ENCODE results near the gene PAPSS1. TPM values are rescaled to one million over a fixed set of nuclear protein-coding genes. Genes with fewer than 3 reads are reported as not detected.
A peak's percentile ranks its signal among the peaks of the same experiment; 100 is the strongest.
"Not testable (repeated sequence)": the region's sequence is repeated elsewhere in the genome, so short reads cannot be mapped to it uniquely, and the experiment has no call there.

The PAPSS1 gene
- total RNA-seq, 4 donors from 2014 or later: 40.4 to 80.8 (median 49.5) TPM

DNA sequence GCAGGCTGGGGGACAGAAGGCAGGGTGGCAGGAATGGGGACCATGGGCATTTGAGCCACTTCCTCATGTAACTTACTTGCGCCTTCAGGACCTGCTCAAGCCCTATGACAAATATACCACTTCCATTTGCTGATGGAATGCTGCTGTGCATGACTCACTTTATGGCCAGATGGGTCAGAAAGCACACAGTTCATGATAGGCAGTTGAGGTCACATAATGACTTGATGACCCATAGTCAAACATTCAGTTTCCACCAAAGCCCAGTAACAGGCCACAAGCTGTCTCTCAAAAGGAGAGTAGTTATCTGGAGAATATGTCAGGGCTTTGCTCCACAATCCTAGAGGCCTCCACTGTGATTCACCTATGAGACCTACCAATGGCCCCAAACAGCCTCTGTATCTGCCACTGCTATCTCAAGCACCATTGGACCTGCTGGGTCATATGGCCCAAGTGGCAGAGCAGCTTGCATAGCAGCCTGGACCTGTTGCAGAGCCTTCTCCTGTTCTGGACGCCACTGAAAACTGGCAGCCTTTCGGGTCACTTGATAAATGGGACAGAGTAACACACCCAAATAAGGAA, 5.3 kb upstream of the PAPSS1 start:
- no peak for TF ChIP-seq EP300 (IDR thresholded peaks at IDR 0.05)
- TF ChIP-seq, protein P1, sequence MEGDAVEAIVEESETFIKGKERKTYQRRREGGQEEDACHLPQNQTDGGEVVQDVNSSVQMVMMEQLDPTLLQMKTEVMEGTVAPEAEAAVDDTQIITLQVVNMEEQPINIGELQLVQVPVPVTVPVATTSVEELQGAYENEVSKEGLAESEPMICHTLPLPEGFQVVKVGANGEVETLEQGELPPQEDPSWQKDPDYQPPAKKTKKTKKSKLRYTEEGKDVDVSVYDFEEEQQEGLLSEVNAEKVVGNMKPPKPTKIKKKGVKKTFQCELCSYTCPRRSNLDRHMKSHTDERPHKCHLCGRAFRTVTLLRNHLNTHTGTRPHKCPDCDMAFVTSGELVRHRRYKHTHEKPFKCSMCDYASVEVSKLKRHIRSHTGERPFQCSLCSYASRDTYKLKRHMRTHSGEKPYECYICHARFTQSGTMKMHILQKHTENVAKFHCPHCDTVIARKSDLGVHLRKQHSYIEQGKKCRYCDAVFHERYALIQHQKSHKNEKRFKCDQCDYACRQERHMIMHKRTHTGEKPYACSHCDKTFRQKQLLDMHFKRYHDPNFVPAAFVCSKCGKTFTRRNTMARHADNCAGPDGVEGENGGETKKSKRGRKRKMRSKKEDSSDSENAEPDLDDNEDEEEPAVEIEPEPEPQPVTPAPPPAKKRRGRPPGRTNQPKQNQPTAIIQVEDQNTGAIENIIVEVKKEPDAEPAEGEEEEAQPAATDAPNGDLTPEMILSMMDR (IDR thresholded peaks at IDR 0.05): no peak
- no peak for TF ChIP-seq POLR2A (IDR thresholded peaks at IDR 0.05)
- Histone ChIP-seq H3K36me3 (no peaks in the 10 kb centered on the region), H3K4me1 (peaks cover 0 to 12% (median 2%) of the 10 kb centered on the region in 4 donors), H3K9me3 (no peaks in the 10 kb centered on the region), H3K27me3 (no peaks in the 10 kb centered on the region), H3K4me3 (no peak overlapping the region), H3K27ac (no peak overlapping the region)
- WGBS, 2 donors: 96 to 98% methylated on average over 3 of the region's 3 CpGs
- DNase-seq (ENCODE audit: low spot score in 2 of 2): no peak

DNA sequence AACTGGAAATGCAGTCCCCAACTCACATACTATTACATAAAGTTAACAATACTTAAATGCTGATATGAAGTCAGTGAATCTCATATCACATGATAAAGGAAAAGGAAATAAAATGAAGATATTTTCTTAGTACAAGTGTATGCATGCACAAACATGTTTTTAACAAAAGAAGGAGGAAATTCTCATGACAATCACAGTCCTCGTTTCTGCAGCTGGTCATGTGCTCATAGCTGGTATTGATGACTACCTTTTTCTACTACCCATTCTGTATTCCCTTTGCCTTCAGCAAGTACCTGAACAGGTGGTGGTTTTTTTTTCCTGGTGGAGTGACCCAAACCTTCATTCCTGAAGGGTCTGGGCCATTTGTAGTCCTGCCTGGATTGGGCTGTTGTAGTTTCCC, 3.3 kb upstream of the PAPSS1 start:
- H3K27me3 ChIP-seq; H3K27ac ChIP-seq; DNase-seq (ENCODE audit: low spot score in 2 of 2); H3K9me3 ChIP-seq; H3K36me3 ChIP-seq; H3K4me3 ChIP-seq: not testable (repeated sequence)
- H3K4me1 ChIP-seq: peaks cover 0 to 21% (median 5%) of the 10 kb centered on the region in 4 donors
- WGBS, 2 donors: 58 to 74% methylated on average over 1 of the region's 1 CpG

DNA sequence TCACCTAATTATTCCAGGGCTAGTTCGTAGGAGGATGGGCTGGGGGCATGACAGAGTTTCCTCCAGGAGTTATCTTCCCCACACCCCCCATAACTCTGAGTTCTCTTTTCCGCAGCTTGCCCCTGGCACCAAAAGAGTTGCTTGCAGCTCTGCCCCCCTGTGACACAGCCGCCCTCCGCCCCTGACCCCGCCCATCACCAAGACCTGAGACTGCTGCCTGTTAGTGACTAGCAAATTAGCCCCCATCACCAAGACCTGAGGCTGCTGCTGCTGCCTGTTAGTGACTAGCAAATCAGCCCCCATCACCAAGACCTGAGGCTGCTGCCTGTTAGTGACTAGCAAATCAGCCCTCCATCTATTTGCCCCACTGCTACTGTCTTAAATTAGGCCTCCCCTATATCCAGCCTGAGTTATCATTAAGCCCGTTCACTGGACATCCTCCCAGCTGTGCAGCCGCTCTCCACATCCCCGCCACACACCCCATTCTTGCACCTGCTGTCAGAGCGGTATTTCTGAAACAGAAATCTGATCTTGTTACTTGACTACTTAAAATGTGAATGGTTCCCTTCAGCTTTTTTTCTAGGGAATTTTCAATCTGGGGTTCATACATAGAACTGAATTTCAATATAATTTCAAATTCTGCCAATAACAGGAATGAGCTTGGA, 1.5 kb upstream of the PAPSS1 start:
- TF ChIP-seq EP300 (IDR thresholded peaks at IDR 0.05) (no peak), POLR2A (IDR thresholded peaks at IDR 0.05) (no peak)
- TF ChIP-seq, protein P1 (IDR thresholded peaks at IDR 0.05): no peak
- H3K27ac ChIP-seq: peak overlapping the region in 1 of 4 donors; percentile 95
- H3K4me3 ChIP-seq: peak overlapping the region in 2 of 4 donors; percentile 87 to 96
- peaks cover 0 to 26% (median 6%) of the 10 kb centered on the region in 4 donors for H3K4me1 ChIP-seq
- no peaks in the 10 kb centered on the region for H3K27me3 ChIP-seq
- no peak for DNase-seq (ENCODE audit: low spot score in 2 of 2)
- no peaks in the 10 kb centered on the region for H3K36me3 ChIP-seq
- H3K9me3 ChIP-seq: no peaks in the 10 kb centered on the region
- 41 to 51% methylated on average over 9 of the region's 9 CpGs for WGBS, 2 donors

DNA sequence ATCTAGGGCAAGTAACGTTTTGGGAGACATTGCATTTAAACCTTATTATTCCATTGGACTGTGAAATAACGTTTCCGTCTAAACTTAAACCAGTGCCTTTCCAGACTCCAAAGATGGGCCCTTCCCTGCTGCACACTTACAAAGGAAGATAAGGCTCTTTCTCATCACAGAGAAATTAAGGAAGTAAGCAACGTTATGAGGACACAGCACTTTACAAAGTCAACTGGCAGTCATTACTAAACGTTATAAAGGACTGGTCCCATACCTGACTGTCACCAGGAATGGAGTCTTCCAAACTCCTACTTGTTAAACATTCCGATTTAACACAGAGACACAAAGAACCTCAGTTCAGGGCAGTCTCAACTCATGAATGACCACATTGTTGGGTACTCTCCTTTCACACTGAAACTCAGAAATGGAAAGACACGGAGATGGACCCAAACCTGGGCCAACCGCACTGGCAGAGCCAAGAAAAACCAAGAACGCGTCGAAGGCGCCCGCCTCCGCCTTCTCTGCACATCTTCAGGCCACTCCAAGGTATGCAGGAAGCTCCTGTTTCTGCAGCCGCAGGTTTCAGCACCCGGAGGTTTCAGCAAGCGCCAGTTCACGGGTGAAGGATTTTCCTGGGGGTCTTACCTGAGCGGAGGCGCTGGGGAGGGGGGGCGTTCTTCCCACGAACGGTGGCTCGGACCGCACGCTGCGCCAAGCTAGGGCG, 670 bp downstream of the PAPSS1 start:
- peaks cover 0 to 29% (median 6%) of the 10 kb centered on the region in 4 donors for H3K4me1 ChIP-seq
- 1 to 2% methylated on average over 24 to 27 of the region's 28 CpGs for WGBS, 2 donors
- TF ChIP-seq, protein P1 (IDR thresholded peaks at IDR 0.05): no peak
- TF ChIP-seq POLR2A (IDR thresholded peaks at IDR 0.05) (no peak), EP300 (IDR thresholded peaks at IDR 0.05) (no peak)
- H3K9me3 ChIP-seq: no peaks in the 10 kb centered on the region
- peak overlapping the region; percentile 67 to 98 (median 92) for H3K4me3 ChIP-seq
- H3K36me3 ChIP-seq: no peaks in the 10 kb centered on the region
- DNase-seq (ENCODE audit: low spot score in 2 of 2): peak in 1 of 2 donors; percentile 15
- no peaks in the 10 kb centered on the region for H3K27me3 ChIP-seq
- H3K27ac ChIP-seq: peak overlapping the region; percentile 42 to 95 (median 82)

DNA sequence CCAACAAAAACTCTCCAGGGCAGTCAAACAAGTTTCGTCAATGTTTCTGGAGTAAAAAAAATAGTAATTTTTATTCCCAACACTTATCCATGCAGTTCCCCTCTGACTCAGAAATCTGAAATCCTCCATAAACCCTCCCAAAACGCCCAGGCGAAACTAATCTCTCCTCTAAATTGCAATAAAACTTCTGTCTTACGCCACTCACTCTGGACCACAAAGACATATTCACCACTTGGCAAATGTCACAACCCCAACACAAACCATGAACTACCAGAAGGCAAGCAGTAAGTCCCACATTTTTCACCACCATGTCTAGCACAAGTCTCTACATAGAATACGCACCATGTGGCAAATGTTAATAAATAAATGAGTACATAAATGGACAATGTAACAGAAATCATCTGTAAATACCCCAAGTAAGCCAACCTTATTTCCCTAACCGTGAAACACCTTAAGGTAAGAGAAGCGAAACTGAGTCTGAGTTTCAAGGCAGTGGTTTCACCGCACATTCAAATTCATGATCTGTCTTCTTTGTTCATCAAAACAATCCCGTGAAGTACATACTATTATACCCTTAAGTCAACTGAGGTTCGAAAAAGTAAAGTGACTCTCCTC, 1.6 kb downstream of the PAPSS1 start:
- Histone ChIP-seq H3K36me3 (no peaks in the 10 kb centered on the region), H3K9me3 (no peaks in the 10 kb centered on the region), H3K4me3 (peak overlapping the region in 2 of 4 donors; percentile 87 to 96), H3K27me3 (no peaks in the 10 kb centered on the region), H3K4me1 (peaks cover 0 to 29% (median 6%) of the 10 kb centered on the region in 4 donors), H3K27ac (peak overlapping the region in 1 of 4 donors; percentile 33)
- TF ChIP-seq, protein P1 (IDR thresholded peaks at IDR 0.05): no peak
- no peak for DNase-seq (ENCODE audit: low spot score in 2 of 2)
- 67 to 70% methylated on average over 10 of the region's 10 CpGs for WGBS, 2 donors

Measured in tibial nerve (tissue), 4 donors.